Uterus (tissue), 4 donors: ENCODE measurements around the gene PRMT7. TPM values are rescaled to one million over a fixed set of nuclear protein-coding genes. Genes with fewer than 3 reads are reported as not detected.

Experiments used
- DNase-seq, 2 donors: peaks; one replicate each; pipeline ENCODE4 v3.0.0-alpha.2; 2019 to 2020
- H3K27ac ChIP-seq, 2 donors: fragments of 200-600 bp; sonication (generic); 1 replicate in 1 of 2; 2 replicates in 1 of 2; pipeline ENCODE4 v1.5.1; 2016 to 2018
- H3K27me3 ChIP-seq, 2 donors: fragments of 200-600 bp; sonication (generic); one replicate each; pipeline ENCODE4 v1.5.1; 2018 to 2019; ENCODE audit warnings: control low read depth in 1 of 2
- H3K36me3 ChIP-seq, 2 donors: fragments of 200-600 bp; sonication (generic); one replicate each; pipeline ENCODE4 v1.5.1; 2019; ENCODE audit warnings: control low read depth in 1 of 2
- H3K4me1 ChIP-seq, 2 donors: fragments of 200-600 bp; sonication (generic); one replicate each; pipeline ENCODE4 v1.5.1; 2018 to 2019; ENCODE audit warnings: control low read depth in 1 of 2
- H3K4me3 ChIP-seq, 2 donors: fragments of 200-600 bp; sonication (generic); 1 replicate in 1 of 2; 2 replicates in 1 of 2; pipeline ENCODE4 v1.5.1; 2018 to 2019; ENCODE audit warnings: mild to moderate bottlenecking in 1 of 2
- H3K9me3 ChIP-seq, 2 donors: fragments of 200-600 bp; sonication (generic); one replicate each; pipeline ENCODE4 v1.5.1; 2019; ENCODE audit warnings: control low read depth in 1 of 2
- CTCF ChIP-seq, 4 experiments: fragments of 200-600 bp in 2 of 4; fragments of 450-650 bp in 2 of 4; sonication (generic) in 2 of 4; IDR thresholded peaks; one replicate each; pipeline ENCODE4 v1.5.1; 2016 to 2019; ENCODE audit warnings: antibody characterized with exemption in 4 of 4, mild to moderate bottlenecking in 2 of 4, moderate library complexity in 1 of 4
- POLR2A ChIP-seq, 2 donors: fragments of 450-650 bp; IDR thresholded peaks; one replicate each; pipeline ENCODE4 v1.6.1; 2016; ENCODE audit warnings: antibody characterized with exemption in 2 of 2, mild to moderate bottlenecking in 1 of 2, moderate library complexity in 1 of 2
- intact Hi-C: fragments of 100-400 bp; cut with DNase I; formaldehyde crosslinking; loops from one replicate; pipeline ENCODE4 v1.15.1; 2023; ENCODE audit warnings: low total_unique reads
- total RNA-seq, 4 donors: library from RNA; depleted of rRNA in 3 of 4; stranded (reverse); fragments of >200 nt in 3 of 4; gene quantifications; one replicate each; pipeline versions ENCODE4 v1.1.0 to v1.2.4, GENCODE V29; 2014 to 2023
- donor health status: DM: yes; HTN: yes; CAD: no.

PRMT7 gene
- total RNA-seq, 4 donors from 2014 or later = 8.2 to 111 (median 66.9) TPM

GRCh38 chr16:68367440-68367839 is 56.6 kb downstream of the PRMT7 start:
- no peak for TF ChIP-seq CTCF (IDR thresholded peaks at IDR 0.05)
- TF ChIP-seq POLR2A (IDR thresholded peaks at IDR 0.05) = no peak
- intact Hi-C loops = no loop called here

GRCh38 chr16:68367891-68368290 is 57.1 kb downstream of the PRMT7 start:
- Histone ChIP-seq H3K27ac (no peak overlapping the region), H3K9me3 (no peaks in the 10 kb centered on the region), H3K27me3 (peaks cover 0 to 9% of the 10 kb centered on the region in 2 donors), H3K36me3 (no peaks in the 10 kb centered on the region), H3K4me3 (no peak overlapping the region), H3K4me1 (no peaks in the 10 kb centered on the region)
- DNase-seq = no peak
- no peak for TF ChIP-seq CTCF (IDR thresholded peaks at IDR 0.05)
- no peak for TF ChIP-seq POLR2A (IDR thresholded peaks at IDR 0.05)
- intact Hi-C loops = no loop called here

More at GRCh38 chr16:68367440-68367839, 56.6 kb downstream of the PRMT7 start:
- DNase-seq = no peak
- Histone ChIP-seq H3K9me3 (no peaks in the 10 kb centered on the region), H3K4me3 (no peak overlapping the region), H3K4me1 (no peaks in the 10 kb centered on the region), H3K36me3 (no peaks in the 10 kb centered on the region), H3K27ac (no peak overlapping the region), H3K27me3 (peaks cover 0 to 9% of the 10 kb centered on the region in 2 donors)

DNA sequence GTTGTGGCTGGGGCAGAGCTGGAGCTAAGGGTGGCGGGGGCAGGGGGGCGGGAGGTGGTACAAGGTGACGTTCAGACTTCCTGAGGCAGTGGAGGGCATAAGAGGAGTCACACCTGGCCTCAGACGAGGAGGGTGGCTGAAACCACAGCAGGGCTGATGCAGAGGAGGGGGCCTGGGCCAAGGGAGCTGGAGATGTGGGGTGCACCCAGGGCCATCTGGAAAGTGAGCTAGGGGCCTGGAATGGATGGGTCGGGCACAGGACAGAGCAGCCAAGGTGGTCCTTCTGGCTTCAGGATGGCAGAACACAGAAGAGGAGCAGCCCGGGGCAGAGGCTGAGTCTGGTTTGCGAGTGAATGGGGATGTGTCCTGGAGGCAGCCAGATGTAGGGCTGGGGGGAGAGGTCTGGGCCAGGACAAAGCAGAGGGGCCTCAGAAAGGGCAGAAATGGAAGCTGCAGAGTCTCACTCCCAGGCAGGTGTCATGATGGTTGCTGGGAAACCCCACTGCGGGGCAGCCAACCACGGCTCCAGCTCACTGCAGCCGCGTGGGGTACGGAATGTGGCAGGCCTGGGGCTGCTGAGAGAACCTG is 57.6 kb downstream of the PRMT7 start:
- no peaks in the 10 kb centered on the region for H3K4me1 ChIP-seq
- no peak for DNase-seq
- H3K36me3 ChIP-seq = no peaks in the 10 kb centered on the region
- H3K4me3 ChIP-seq = no peak overlapping the region
- H3K27me3 ChIP-seq = peaks cover 0 to 9% of the 10 kb centered on the region in 2 donors
- intact Hi-C loops = no loop called here
- H3K27ac ChIP-seq = no peak overlapping the region
- no peaks in the 10 kb centered on the region for H3K9me3 ChIP-seq
- TF ChIP-seq POLR2A (IDR thresholded peaks at IDR 0.05) = no peak
- no peak for TF ChIP-seq CTCF (IDR thresholded peaks at IDR 0.05)

GRCh38 chr16:68369168-68369567 is 58.3 kb downstream of the PRMT7 start:
- Histone ChIP-seq H3K4me1 (no peaks in the 10 kb centered on the region), H3K27me3 (peaks cover 0 to 9% of the 10 kb centered on the region in 2 donors), H3K4me3 (no peak overlapping the region), H3K27ac (no peak overlapping the region), H3K36me3 (no peaks in the 10 kb centered on the region), H3K9me3 (no peaks in the 10 kb centered on the region)
- no peak for TF ChIP-seq CTCF (IDR thresholded peaks at IDR 0.05)
- TF ChIP-seq POLR2A (IDR thresholded peaks at IDR 0.05) = no peak
- intact Hi-C loops = no loop called here
- no peak for DNase-seq

GRCh38 chr16:68369697-68370580 is 59.1 kb downstream of the PRMT7 start:
- no peak for DNase-seq
- H3K4me1 ChIP-seq = no peaks in the 10 kb centered on the region
- no peaks in the 10 kb centered on the region for H3K36me3 ChIP-seq
- H3K27me3 ChIP-seq = peaks cover 0 to 9% of the 10 kb centered on the region in 2 donors
- no peak overlapping the region for H3K27ac ChIP-seq
- TF ChIP-seq CTCF (IDR thresholded peaks at IDR 0.05) = no peak
- TF ChIP-seq POLR2A (IDR thresholded peaks at IDR 0.05) = no peak
- H3K4me3 ChIP-seq = no peak overlapping the region
- intact Hi-C loops = no loop called here
- H3K9me3 ChIP-seq = no peaks in the 10 kb centered on the region
